Lower leg skin (tissue), 3 donors: Measurements from ENCODE around the gene RAB15.

Experiments
- POLR2A ChIP-seq, 2 donors: fragments of 450-650 bp; IDR thresholded peaks; one replicate each; pipeline ENCODE4 v1.6.1; 2016 to 2017; ENCODE audit warnings: antibody characterized with exemption in 2 of 2, mild to moderate bottlenecking in 1 of 2, moderate library complexity in 1 of 2
- TF ChIP-seq, protein P1 (sequence below), 3 donors: fragments of 450-650 bp; IDR thresholded peaks; one replicate each; pipeline ENCODE4 v1.5.1; 2016; ENCODE audit warnings: antibody characterized with exemption in 3 of 3, mild to moderate bottlenecking in 3 of 3, moderate library complexity in 2 of 3

DNA sequence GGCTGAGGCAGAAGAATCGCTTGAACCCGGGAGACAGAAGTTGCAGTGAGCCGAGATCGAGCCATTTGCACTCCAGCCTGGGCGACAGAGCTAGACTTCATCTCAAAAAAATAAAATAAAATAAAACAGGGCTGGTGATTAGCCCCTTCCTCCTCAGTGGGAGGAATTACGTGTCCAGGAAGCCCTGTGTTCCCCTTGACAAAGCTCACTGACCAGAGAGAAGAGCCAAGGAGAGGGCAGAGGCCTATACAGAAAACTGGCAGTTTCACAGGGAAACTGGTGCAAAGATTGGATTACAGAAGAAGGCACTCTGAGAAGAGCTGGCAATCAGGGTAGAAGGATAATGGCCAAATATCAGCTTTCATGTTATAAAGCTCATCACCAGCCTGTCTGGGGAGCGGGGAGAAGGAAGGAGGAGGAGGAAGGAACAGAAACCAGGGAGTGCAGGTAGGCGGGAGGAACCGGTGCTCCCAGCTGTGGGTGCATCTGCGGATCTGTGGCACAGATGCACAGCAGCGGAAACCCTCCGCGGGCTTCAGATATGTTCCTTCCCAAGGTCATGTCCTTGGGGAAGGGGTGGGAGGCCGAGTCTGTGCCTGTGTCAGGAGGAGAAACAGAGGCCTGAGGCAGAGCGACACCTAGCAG lies 6.7 kb downstream of the RAB15 start:
- TF ChIP-seq, protein P1, sequence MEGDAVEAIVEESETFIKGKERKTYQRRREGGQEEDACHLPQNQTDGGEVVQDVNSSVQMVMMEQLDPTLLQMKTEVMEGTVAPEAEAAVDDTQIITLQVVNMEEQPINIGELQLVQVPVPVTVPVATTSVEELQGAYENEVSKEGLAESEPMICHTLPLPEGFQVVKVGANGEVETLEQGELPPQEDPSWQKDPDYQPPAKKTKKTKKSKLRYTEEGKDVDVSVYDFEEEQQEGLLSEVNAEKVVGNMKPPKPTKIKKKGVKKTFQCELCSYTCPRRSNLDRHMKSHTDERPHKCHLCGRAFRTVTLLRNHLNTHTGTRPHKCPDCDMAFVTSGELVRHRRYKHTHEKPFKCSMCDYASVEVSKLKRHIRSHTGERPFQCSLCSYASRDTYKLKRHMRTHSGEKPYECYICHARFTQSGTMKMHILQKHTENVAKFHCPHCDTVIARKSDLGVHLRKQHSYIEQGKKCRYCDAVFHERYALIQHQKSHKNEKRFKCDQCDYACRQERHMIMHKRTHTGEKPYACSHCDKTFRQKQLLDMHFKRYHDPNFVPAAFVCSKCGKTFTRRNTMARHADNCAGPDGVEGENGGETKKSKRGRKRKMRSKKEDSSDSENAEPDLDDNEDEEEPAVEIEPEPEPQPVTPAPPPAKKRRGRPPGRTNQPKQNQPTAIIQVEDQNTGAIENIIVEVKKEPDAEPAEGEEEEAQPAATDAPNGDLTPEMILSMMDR (IDR thresholded peaks at IDR 0.05): no peak
- no peak for TF ChIP-seq POLR2A (IDR thresholded peaks at IDR 0.05)
